Germinal center (tissue), 1 donor: Measurements from ENCODE around the gene ARFGEF3.
"Not testable (repeated sequence)": the region's sequence is repeated elsewhere in the genome, so short reads cannot be mapped to it uniquely, and the experiment has no call there.

Experiments used
- DNase-seq: peaks from one replicate; pipeline ENCODE4 v3.0.0; 2012; ENCODE audit warnings: mixed read lengths, low spot score

Gene ARFGEF3

DNA sequence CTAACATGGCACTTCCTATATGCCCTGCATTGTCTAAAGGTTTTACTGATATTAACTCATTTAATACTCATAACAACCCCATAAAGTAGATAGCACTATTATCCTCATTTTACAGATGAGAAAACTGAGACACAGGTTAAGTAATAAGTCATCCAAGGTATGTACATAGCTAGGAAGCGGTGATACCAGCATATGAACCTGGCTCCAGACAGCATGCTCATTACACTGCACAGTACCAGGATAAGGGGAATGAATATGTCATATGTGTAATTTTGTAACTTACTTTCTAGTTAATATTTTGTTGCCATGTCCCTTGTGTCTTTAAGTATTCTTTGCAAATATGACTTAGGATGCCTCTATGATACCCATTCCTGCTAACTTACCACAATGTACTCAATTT is 109.7 kb downstream of the ARFGEF3 start:
- no peak for DNase-seq

GRCh38 chr6:138272533-138273315 is 111.0 kb downstream of the ARFGEF3 start:
- DNase-seq, result no peak

DNA sequence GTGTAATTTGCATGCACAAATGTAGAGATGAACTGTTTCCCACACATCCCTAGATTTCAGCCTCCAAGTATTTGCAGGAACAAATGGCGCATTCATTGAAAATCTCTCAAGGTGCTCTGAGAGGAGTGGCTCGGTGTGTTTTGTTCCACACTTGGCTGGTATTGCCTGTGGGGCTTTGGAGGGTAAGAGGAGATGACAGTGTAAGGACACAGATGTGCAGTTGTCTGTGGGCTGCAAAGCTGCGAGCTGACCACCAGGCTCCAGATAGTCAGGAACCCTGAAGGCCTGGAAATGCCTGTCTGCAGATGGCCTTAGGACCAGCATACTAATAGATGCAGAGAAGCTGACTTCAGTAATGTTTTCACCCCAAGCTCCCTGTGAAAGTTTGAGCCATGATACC is 114.2 kb downstream of the ARFGEF3 start:
- no peak for DNase-seq

DNA sequence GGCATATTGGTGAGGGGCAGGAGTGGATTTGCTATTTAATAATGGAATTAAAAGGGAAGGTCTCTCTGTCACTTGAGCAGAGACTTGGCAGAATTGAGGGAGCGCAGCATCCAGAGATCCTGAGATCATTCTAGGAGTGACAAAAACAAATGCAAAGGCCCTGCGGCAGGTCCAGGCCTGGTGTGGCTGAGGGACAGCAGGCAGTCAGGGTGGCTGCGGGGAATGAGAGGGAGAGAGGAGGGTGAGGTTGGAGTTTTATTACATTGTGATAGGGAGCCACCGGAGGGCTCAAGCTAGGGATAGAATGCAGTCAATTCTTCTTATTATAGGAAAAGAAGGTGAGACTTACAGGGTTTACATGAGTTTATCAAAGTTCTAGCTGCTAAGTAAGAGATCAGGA is 116.1 kb downstream of the ARFGEF3 start:
- DNase-seq, result no peak

DNA sequence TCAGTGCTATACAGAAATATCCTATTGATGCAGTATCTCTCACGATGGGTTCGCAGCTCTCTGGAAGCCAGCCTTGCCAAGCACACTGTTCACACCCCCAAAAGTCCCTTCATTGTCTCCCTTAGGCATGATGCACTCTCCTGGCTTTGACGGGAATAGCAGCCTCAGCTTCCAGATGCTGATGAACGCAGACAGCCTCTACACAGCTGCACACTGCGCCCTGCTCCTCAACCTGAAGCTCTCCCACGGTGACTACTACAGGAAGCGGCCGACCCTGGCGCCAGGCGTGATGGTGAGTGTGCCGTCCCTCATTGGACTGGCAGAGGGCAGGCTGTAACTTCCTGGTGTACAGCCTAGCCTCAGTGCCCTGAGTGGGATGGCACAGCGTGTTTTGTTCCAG is 116.6 kb downstream of the ARFGEF3 start:
- DNase-seq, result no peak

DNA sequence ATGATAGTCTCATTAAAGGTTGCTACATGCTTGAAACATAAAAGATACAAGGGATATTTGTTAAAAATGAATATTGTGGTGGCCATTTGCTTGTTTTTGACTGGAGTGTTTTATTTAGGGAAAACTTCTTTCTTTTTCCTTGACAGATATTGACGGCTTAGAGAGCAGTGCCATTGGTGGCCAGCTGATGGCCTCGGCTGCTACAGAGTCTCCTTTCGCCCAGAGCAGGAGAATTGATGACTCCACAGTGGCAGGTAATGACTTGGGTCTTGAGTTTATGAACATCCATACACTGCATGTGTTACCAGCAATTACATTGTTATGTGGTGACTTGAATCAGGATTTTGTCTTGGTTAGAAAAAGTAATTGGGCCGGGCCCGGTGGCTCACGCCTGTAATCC is 124.1 kb downstream of the ARFGEF3 start:
- DNase-seq, result no peak

DNA sequence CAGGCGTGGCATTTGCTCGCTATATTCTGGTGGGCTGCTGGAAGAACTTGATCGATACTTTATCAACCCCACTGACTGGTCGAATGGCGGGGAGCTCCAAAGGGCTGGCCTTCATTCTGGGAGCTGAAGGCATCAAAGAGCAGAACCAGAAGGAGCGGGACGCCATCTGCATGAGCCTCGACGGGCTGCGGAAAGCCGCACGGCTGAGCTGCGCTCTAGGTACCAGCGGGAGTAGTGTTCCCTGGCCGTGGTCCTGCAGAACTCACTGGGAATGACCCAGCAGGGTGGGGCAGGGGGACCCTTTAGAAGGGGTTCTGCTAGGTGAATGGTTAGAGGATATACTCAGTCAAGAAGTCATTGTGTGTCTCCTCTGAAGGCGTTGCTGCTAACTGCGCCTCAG is 125.0 kb downstream of the ARFGEF3 start:
- no peak for DNase-seq

DNA sequence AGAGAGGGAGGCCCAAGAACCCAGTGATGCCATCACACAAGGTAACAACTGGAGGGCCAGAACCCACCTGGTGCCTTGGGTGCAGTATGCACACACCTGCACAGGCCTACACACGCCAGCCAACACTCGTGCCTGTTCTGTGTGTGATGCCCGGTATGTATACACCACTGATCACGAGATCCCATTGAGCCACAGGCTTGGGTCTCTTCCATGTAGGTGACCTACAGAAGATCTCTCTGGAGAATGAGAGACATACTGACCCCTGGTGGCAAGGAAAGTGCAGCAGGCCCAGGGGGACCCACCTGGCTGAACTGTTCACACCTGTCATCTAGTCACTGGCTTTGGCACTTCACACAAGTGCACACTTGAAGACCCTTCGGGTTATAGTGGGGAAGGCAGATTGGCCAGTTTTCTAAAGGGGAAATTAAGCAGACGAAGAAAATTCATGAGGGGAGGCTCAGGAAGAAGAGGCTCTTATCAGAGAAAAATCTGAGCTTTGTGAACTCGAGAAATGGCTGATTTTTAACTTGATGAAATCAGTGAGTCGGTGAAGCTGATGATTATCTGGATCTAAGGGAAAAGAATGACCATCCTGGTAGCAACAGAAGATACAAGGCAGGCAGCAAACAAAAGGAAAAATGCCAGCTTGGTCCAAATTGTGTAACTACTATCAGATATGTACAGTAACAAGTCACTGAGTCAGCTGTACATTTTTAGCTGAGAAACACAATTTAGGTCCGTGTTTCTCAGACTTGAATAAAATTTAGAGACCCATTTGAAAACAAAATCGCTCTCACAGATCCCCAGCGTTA is 125.6 kb downstream of the ARFGEF3 start:
- peak; percentile 26 for DNase-seq

GRCh38 chr6:138288428-138289085 is 126.8 kb downstream of the ARFGEF3 start:
- not testable (repeated sequence) for DNase-seq

DNA sequence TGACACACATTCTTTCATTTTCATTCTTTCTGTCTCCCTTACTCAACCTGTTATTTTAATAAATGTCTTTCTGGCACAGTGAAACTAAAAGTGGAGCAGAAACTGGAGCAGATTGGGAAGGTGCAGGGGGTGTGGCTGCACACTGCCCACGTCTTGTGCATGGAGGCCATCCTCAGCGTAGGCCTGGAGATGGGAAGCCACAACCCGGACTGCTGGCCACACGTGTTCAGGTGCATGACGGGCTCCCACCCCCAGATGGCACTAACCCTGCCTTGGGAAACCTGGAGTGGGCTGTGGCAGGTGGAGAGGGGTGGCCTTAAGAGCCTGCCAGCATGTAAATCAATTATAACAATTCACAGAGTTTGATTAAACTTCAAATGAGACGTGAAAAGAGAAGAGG is 128.0 kb downstream of the ARFGEF3 start:
- DNase-seq, result no peak

DNA sequence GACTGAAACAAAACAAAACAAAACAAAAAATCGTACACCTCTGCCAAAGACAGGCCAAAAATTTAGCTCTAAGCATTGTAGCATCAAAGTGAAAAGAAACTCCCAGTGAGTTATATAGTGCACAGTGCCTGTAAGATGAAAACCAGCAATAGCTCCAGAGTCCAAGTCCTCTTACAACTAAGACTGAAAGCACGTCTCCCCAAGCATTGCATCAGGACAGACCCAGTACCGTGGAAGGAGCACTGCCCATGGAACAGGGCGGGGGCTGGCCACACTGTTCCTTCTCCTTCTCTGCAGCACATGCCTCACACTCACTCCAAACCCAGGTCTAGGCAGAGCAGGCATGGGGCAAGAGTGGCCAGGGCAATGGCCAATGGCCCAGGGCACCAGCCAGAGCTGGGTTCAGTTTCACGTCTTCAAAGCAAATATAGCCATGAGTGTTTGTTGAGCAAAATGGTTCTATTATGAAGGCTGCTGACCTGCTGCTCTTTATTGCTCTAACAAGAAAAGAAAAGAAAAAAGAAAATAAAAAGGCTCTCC is 128.8 kb downstream of the ARFGEF3 start:
- DNase-seq, result no peak

GRCh38 chr6:138291036-138291848 is 129.5 kb downstream of the ARFGEF3 start:
- DNase-seq, result no peak

GRCh38 chr6:138291849-138292181 is 130.1 kb downstream of the ARFGEF3 start:
- DNase-seq, result no peak

- no peak for DNase-seq
Observed at GRCh38 chr6:138292482-138292881, 130.7 kb downstream of the ARFGEF3 start.

- DNase-seq, result no peak
Observed at GRCh38 chr6:138293428-138294395, 132.0 kb downstream of the ARFGEF3 start.

- DNase-seq, result no peak
Observed at GRCh38 chr6:138296381-138296780, 134.6 kb downstream of the ARFGEF3 start.

DNA sequence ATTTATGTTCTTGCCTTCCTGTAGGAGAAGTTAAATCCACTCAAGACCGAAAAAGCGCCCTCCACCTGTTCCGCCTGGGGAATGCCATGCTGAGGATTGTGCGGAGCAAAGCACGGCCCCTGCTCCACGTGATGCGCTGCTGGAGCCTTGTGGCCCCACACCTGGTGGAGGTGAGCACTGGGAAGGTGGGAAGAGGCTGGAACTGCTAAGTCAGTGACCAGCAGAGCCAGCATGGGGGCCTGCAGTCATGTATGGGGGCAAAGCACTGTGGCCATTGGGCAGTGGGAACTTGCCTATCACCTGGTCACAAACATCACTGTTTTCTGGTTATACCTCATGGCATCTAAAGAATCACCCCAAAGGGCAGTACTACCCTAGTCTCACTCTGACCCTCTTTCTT is 135.0 kb downstream of the ARFGEF3 start:
- DNase-seq, result no peak

DNA sequence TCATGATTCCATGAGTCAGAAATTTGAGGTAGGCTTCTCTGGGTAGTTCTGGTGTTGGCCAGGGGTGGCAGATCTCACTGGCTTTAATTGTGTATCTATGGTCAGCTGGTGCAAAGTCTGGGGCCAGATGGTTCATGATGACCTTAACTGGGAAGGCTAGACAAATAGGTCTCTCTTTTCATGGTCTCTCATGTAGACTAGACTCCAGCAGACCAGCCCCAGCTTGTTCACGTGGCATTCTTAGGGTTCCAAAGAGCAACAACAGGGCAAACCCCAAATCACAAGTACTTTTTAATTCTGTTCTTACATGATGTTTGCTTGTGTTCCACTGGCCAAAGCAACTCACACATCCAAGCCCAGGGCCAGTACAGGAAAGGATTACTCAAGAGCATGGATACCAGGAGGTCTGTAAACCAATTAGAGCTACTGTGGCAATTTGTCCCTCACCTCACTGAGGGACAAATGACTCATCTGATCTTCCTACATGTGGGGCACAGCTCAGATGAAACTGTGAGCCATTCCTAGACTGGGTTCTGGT is 136.1 kb downstream of the ARFGEF3 start:
- no peak for DNase-seq

GRCh38 chr6:138300469-138300868 is 138.7 kb downstream of the ARFGEF3 start:
- DNase-seq, result no peak

DNA sequence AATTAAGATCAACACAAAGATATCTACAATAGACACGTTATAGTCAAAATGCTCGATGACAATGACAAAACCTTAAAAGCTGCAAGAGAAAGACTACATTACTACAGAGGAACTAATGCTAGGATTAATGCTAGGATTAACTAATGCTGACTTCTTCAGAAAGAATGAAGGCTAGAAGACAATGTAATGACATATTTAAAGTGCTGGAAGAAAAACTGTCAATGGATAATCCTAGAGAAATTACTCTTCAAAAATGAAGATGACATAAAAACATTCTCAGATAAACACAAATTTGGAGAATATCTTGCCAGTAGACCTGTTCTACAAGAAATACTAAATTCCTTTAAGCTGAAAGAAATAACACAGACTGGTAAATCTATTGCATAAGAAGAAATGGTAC is 140.8 kb downstream of the ARFGEF3 start:
- no peak for DNase-seq
